HG03460 (cell line): ENCODE data around the gene TAB2.
"Not testable (repeated sequence)": the region's sequence is repeated elsewhere in the genome, so short reads cannot be mapped to it uniquely, and the experiment has no call there.

Source experiments
- ATAC-seq: cut with Tn5 transposase; IDR thresholded peaks from one replicate; pipeline ENCODE4 v1.9.1; 2021; ENCODE audit not compliant: unreplicated experiment

The TAB2 gene

DNA sequence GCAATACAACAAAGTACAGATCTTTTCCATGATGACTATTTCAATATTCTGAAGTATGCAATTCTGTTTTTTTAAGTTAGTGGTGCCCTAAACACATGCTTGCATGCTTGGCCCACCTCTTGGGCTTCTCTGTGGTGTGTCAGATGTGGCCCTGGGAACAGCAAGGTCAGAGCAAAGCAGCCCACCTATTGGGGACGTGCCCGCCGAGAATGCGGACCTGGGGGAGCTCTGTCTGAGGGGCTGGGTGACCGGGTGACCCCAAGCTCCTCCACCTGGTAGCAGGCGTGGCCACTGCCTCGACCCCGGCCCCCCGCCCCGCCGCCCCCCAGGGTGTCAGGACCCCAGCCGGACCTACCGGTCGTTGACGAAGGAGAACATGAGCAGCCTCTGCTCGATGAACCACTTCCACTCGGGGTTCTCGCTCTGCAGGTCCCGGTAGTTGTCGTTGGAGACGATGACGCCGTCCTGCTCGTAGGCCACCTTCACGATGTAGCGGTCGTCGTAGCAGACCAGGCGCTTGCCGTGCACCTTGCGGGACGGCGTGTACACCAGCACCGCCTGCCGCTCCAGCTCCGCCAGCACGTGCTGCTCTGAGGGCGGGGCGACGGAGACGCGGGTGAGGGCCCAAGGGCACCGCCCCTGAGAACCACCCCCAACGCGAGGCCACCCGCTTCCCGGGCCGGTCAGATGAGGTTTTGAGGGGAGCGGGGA is 139.0 kb downstream of the TAB2 start:
- ATAC-seq: no peak

DNA sequence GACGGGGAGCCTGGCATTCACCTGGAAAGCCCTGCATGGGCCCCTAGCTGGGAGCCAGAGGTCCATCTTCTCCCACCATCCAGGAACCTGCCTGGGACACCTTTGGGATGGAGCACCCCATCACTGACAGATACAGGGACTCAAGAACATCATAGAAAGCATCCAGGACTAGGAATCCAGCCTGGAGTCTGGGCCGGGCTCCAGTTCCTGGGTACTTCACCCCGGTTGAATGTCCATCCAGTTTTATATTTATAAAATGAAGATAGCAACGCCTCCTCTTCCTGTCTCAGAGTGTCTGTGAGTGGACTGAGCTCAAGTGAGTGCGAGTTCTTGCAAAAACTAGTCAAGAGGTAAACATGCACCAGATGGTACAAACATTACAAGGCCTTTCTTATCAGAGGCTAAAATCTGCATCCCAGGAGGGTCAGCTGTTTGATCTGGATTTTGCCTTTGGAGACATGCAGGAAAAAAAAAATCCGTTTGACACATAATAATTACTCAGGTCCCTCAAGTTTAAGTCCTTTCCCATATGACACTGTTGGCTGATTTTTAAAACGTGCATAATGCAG is 139.9 kb downstream of the TAB2 start:
- ATAC-seq: no peak

DNA sequence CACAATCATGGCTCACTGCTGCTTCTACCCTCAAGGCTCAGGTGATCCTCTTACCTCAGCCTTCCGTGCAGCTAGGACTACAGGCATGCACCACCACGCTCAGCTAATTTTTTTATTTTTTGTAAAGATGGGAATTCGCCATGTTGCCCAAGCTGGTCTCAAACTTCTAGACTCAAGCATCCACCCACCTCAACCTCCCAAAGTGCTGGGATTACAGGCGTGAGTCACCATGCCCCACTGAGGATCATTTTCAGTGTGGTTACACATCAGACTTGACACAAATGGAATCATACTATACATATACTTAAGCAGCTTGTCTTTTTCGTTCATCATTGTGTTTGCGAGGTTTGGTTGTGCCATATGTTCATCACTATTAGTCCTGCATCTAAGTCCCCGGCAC is 140.7 kb downstream of the TAB2 start:
- ATAC-seq: no peak

DNA sequence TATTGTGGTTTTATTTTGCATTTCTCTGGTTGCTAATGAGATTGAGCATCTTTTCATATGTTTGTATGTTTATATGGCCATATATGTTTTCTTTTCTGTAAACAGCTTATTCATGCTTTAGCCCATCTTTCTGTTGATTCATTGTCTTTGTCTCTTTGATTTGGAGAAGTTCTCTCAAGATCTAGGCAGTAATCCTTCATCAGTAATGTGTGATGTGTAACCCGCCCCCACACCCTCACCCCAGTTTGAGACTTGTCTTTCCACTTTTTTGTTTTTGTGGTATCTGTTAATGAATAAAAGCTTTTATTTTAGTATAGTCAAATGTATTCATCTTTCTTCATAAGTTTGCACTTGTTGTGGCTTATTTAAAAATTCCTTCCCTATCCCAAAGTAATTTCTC is 141.3 kb downstream of the TAB2 start:
- no peak for ATAC-seq

DNA sequence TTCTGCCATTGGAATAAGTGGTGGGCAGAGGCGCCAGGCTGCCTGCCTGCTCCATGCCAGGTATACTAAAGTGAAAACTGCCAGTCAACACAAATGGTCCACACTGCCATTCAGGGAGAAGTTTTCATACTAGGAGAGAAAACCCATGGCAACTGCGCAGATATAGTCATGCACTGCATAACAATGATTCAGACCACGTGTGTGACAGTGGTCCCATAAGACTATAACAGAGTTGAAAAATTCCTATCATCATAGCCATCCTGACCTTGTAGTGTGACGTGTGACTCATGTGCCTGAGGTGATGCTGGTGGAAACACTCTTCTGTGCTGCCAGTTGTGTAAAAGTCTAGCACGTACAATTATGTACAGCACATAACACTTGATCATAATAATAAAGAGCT is 142.2 kb downstream of the TAB2 start:
- no peak for ATAC-seq

DNA sequence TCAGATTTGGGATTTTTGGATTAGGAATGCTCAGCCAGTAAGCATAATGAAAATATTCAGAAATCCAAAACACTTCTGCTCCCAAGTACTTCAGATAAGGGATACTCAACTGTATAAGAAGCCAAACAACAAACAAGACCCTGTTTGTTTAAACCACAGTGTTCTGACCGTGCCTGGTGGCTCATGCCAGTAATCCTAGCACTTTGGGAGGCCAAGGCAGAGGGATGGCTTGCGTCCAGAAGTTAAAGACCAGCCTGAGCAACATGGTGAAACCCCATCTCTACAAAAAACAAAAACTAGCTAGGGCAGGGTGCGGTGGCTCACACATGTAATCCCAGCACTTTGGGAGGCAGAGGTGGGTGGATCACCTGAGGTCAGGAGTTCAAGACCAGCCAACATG is 142.7 kb downstream of the TAB2 start:
- not testable (repeated sequence) for ATAC-seq
